ENCODE data around the gene GRIFIN.

The GRIFIN gene

DNA sequence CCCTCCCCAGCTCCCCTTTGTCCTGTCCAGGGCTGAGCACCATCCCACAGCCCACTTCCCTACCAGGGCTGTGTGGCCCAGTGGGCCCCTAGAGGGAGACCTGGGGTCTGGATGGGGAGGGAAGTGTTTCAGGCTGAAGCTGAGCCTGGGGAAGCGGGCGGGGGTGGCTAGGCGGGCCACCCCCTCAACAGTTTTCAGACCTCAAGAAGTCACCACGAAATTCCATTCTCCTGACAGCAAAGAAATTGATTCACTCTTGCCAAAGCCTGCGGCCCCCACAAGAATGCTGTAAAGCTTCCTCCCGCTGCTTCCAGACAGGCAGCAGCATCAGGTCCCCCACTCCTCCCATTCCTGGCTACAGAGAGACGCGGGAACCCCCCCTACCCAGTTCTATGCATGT, 40.8 kb upstream of the GRIFIN start:
- H3K4me3 ChIP-seq (ENCODE audit: low read length) = no peak overlapping the region
- DNase-seq (ENCODE audit: low read depth) = peak; percentile 94
- TF ChIP-seq, protein P1, sequence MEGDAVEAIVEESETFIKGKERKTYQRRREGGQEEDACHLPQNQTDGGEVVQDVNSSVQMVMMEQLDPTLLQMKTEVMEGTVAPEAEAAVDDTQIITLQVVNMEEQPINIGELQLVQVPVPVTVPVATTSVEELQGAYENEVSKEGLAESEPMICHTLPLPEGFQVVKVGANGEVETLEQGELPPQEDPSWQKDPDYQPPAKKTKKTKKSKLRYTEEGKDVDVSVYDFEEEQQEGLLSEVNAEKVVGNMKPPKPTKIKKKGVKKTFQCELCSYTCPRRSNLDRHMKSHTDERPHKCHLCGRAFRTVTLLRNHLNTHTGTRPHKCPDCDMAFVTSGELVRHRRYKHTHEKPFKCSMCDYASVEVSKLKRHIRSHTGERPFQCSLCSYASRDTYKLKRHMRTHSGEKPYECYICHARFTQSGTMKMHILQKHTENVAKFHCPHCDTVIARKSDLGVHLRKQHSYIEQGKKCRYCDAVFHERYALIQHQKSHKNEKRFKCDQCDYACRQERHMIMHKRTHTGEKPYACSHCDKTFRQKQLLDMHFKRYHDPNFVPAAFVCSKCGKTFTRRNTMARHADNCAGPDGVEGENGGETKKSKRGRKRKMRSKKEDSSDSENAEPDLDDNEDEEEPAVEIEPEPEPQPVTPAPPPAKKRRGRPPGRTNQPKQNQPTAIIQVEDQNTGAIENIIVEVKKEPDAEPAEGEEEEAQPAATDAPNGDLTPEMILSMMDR (conservative IDR thresholded peaks at IDR 0.05; ENCODE audit: low read length) = peak; percentile 37

DNA sequence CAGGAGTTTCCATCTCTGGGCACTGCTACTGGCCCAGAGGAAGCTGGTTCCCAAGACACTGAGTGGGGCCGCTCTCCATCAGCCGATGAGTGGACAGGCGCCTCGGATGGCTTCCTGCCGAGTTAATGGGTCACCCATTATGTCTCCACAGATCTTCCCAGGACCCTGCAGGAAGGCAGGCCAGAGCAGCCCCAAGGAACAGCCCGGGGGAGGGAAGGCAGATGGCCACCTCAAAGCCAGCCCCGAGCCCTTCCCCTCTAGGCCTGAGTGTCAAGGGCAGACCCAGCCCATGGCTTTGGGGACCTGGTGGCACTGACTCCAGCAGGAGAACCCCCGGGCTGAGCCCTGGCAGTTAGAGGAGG, 40.0 kb upstream of the GRIFIN start:
- TF ChIP-seq, protein P1 (conservative IDR thresholded peaks at IDR 0.05; ENCODE audit: low read length) = no peak
- no peak overlapping the region for H3K4me3 ChIP-seq (ENCODE audit: low read length)
- DNase-seq (ENCODE audit: low read depth) = no peak

DNA sequence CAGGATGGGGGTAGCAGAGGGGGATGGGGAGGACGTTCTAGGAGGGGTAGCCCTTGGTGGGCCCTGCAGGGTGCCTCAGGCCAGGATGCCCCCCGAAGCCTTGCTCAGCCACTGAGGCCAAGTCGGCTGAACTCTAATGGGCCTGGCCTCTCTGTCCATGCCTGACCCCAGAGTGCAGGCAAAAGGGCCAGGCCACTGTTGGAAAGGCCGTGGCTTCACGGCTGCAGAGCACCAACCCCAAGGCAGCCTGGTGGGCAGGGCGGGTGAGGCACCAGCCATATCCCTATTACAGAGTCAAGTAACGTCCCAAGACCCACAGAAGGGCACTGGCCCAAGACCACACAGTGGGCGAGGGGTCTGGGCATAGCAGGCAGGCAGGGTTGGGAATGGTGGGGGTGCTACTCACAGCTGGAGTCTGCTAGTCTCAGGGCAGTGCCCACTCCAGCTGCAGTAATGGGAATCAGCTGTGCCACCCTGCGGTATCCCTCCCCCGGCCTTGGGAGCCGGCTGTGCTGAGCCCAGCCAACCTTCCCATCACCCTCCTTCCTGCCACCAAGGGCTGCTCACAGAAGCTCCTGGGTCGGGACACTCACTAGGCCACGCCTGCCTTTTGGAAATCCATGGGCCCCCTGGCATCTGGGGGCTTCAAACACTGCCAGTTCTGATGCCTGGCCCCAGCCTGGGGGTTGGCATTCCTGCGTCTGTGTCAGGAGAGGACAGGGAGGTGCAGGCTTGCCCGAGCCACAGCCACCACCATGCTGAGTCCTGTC, 39.4 kb upstream of the GRIFIN start:
- peak; percentile 43 for DNase-seq (ENCODE audit: low read depth)
- TF ChIP-seq, protein P1 (conservative IDR thresholded peaks at IDR 0.05; ENCODE audit: low read length) = no peak
- H3K4me3 ChIP-seq (ENCODE audit: low read length) = no peak overlapping the region

DNA sequence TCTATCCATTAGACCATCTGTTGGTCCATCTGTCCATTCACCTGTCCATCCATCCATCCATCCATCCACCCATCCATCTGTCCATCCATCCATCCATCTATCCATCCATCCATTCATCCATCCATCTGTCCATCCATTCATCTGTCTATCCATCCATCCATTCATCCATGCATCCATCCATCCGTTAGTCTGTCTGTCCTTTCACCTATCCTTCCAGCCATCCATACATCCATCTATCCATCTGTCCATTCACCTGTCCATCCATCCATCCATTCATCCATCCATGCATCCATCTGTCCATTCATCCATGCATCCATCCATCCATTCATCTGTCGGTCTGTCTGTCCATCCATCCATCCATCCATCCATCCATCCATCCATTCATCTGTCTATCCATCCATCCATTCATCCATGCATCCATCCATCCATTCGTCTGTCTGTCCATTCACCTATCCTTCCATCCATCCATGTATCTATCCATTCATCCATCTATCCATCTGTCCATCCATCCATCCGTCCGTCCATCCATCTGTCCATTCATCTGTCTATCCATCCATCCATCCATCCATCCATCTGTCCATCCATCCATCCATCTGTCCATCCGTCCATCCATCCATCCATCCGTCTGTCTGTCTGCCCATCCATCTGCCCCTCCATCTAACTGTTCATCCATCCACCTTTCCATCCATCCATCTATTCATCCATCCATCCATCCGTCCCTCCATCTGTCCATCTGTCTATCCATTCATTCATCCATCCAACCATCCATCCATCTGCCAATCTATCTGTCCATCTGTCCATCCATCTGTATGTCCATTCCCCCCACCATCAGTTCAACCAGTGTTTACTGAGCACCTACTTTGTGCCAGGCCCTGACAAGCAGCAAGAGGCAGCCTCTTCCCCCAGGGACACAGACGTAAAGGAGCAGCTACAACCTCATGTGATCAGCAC, 38.5 kb upstream of the GRIFIN start:
- TF ChIP-seq, protein P1 (conservative IDR thresholded peaks at IDR 0.05; ENCODE audit: low read length) = no peak
- no peak overlapping the region for H3K4me3 ChIP-seq (ENCODE audit: low read length)
- DNase-seq (ENCODE audit: low read depth) = no peak

DNA sequence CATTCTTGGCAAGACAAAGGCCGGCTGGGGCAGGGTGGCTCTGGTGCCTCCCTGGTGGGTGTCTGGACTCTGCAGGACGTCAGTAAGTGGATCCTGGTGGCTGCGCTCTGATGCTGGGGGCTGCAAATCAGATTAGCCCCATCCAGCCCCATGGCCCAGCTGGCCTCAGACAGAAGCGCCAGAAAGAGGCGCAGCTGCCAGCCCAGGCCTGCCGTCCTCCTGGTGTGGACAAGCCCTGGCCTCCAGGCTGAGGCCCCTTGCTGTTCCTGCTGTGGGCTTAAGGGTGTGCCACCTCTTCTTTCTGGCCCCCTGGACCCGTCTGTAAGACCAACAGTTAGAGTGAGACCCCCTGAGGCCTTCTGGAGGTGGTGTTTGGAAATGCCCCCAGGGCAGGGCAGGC, 37.5 kb upstream of the GRIFIN start:
- no peak overlapping the region for H3K4me3 ChIP-seq (ENCODE audit: low read length)
- TF ChIP-seq, protein P1 (conservative IDR thresholded peaks at IDR 0.05; ENCODE audit: low read length) = no peak
- DNase-seq (ENCODE audit: low read depth) = no peak

DNA sequence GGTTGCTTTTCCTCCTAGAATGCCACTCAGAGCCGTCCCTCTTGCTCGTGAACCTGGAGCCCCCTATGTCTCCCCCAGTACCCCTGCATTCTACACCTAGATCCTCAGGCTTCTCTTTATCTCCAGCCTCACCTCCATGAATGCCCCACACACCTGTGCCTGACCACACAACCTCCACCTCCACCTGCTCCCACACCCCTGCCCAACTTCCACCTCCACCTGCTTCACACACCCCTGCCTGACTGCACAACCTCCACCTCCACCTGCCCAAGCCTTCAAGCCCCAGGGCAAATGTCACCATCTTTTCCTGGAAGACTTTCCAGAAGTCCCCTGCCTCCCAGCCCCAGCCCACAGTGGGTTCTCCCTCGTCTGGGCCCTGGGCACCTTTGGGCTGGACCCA, 36.5 kb upstream of the GRIFIN start:
- H3K4me3 ChIP-seq (ENCODE audit: low read length) = no peak overlapping the region
- DNase-seq (ENCODE audit: low read depth) = no peak
- TF ChIP-seq, protein P1 (conservative IDR thresholded peaks at IDR 0.05; ENCODE audit: low read length) = no peak

All from AG10803 (cell line).